Type B pancreatic cell (in vitro differentiated cells): ENCODE measurements around the gene IGF1R. TPM values are rescaled to one million over a fixed set of nuclear protein-coding genes. Genes with fewer than 3 reads are reported as not detected.
A peak's percentile ranks its signal among the peaks of the same experiment; 100 is the strongest.

Source experiments
- DNase-seq: peaks from one replicate; pipeline ENCODE4 v3.0.0; 2021; ENCODE audit warnings: mixed read lengths; ENCODE audit not compliant: unreplicated experiment; ENCODE audit errors: extremely low spot score
- H3K27ac Mint-ChIP-seq: 2 replicates; pipeline ENCODE4 v1.8.0; 2021; ENCODE audit warnings: mild to moderate bottlenecking, mixed read lengths
- H3K27me3 Mint-ChIP-seq: 2 replicates; pipeline ENCODE4 v1.8.0; 2021; ENCODE audit warnings: mixed read lengths
- H3K36me3 Mint-ChIP-seq: 2 replicates; pipeline ENCODE4 v1.8.0; 2021; ENCODE audit warnings: mixed read lengths
- H3K4me1 Mint-ChIP-seq: one replicate; pipeline ENCODE4 v1.8.0; 2021; ENCODE audit warnings: mixed read lengths; ENCODE audit not compliant: unreplicated experiment
- H3K4me3 Mint-ChIP-seq: 2 replicates; pipeline ENCODE4 v1.8.0; 2021; ENCODE audit warnings: mild to moderate bottlenecking, mixed read lengths
- H3K9me3 Mint-ChIP-seq: 2 replicates; pipeline ENCODE4 v1.8.0; 2021; ENCODE audit warnings: mixed read lengths
- CTCF ChIP-seq: fragments of 200-600 bp; sonication (generic); conservative IDR thresholded peaks from 2 replicates; pipeline ENCODE4 v1.5.0; 2021; ENCODE audit warnings: antibody characterized with exemption, mild to moderate bottlenecking
- long read RNA-seq: library from polyadenylated mRNA; unstranded; transcript quantifications from one replicate; pipeline ENCODE4 v2.0.0, GENCODE V29; 2020
- total RNA-seq: library from RNA; stranded (reverse); gene quantifications from 2 replicates; pipeline ENCODE4 v1.2.1, GENCODE V29; 2021; ENCODE audit warnings: low replicate concordance

The IGF1R gene
- total RNA-seq = 66.9 and 87.1 TPM in 2 replicates
- long read RNA-seq, partial matches to known transcripts = 4 of 15 reads
- long read RNA-seq, other reads (novel, unspliced or antisense) = 11 of 15 reads

DNA sequence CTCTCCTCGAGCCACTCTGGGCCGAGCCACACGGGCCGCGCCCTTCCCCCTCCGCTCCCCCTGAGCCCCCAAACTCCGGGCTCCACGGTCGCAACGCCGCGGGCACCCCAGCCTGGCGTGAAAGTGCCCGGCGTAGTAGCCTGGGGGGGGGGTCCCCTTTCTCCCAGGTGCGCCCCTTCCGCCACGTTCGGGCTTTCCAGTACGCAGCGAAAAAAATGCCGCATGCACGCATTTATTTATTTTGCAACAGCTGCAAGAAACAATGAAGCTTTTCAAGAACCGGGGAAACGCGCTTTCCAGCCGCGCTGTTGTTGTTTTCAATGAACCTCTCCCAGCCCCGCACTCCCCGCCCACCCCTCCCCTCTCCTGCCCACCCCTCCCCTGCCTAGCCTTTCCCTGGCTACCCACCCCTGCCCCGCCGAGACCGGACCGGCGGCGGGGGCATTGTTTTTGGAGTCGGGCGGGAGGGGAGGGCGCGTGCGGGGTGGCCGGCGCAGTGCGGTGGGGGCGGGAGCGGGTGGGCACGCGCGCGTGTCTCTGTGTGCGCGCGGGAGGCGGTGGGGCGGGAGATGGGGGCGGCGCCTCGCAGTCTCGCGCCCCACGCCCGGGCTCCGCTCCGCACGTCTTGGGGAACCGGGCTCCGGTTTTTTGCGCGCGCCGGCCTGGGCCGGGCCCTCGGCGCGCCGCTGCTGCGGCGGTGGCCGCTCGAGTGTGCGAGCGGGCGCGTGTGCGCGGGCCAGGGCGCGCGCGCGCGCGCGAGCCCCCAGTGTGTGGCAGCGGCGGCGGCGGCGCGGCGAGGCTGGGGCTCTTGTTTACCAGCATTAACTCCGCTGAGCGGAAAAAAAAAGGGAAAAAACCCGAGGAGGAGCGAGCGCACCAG lies at the start of gene IGF1R:
Gene IGF1R, plus strand, starts transcription at position 766 of the 880 bp plus-strand sequence. CDS start 1,043 bp downstream, outside the sequence.
- H3K4me3 Mint-ChIP-seq = peak within 1 kb of the TSS; percentile 90
- H3K9me3 Mint-ChIP-seq = no peaks in the 10 kb centered on the region
- peak; percentile 53 for TF ChIP-seq CTCF
- peak; percentile 95 for DNase-seq
- peaks cover 21% of the 10 kb centered on the region for H3K4me1 Mint-ChIP-seq
- H3K27ac Mint-ChIP-seq = peak within 1 kb of the TSS; percentile 86
- H3K27me3 Mint-ChIP-seq = peaks cover 30% of the 10 kb centered on the region
- no peaks in the 10 kb centered on the region for H3K36me3 Mint-ChIP-seq

DNA sequence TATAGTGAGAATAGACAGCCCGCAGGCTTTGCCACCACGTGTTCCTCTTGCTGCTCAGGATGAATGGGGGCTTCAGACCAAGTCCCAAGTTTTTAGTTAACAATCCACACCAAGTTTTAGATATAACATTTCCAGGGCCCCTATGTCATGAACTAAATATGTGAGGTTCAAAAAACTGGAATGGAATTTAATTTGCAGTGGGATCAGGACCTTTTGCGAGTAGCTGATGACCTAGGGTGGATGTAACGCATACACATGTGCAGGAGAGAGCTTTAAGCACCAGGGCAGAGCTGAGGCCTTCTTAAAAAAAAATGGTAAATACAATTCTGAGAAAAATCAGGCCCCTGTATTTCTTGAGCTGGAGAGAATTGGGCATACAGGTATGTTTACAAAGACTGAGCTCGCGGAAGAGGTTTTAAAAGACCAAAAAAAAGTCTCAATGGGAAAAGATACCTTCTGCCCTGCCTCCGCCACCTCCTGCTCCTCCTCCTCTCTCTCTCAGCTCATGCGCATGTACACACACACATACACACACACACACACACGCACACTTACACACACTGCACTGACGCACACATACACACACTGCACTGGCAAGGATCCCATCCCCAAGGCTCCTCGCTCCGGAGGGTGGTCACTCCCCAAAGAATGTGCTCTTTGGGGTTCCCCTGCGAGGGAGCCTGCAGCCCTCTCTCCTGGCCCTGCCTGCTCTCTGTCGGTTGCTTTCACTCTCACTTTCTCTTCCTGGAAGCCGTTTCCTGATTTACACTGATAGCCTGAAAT lies 48.2 kb upstream of the IGF1R start:
- Mint-ChIP-seq H3K36me3 (no peaks in the 10 kb centered on the region), H3K4me3 (peak overlapping the region; percentile 82), H3K27me3 (peaks cover 19% of the 10 kb centered on the region), H3K9me3 (no peaks in the 10 kb centered on the region), H3K27ac (peak overlapping the region; percentile 64), H3K4me1 (peaks cover 18% of the 10 kb centered on the region)
- DNase-seq = peak; percentile 51
- TF ChIP-seq CTCF = no peak

DNA sequence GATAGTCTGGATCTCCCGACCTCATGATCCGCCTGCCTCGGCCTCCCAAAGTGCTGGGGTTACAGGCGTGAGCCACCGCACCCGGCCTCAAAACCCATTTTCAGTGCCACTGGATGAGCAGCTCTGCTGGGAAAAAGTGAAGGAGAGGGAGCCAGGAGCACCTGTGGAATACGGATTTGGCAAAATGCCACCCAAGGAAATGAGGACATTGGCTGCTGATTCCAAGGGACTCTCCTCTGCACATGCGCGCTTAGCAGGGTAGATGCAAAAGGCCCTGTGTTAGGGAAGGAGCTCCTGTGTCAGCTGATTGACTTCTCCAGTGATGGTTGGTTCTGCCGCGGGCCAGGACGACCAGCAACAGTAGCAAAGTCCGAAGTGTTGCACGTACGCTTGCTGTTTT lies 43.4 kb upstream of the IGF1R start:
- Mint-ChIP-seq H3K4me1 (peaks cover 8% of the 10 kb centered on the region), H3K9me3 (no peaks in the 10 kb centered on the region), H3K36me3 (no peaks in the 10 kb centered on the region), H3K27ac (no peak overlapping the region), H3K4me3 (no peak overlapping the region), H3K27me3 (peaks cover 4% of the 10 kb centered on the region)
- DNase-seq = peak; percentile 39
- no peak for TF ChIP-seq CTCF

DNA sequence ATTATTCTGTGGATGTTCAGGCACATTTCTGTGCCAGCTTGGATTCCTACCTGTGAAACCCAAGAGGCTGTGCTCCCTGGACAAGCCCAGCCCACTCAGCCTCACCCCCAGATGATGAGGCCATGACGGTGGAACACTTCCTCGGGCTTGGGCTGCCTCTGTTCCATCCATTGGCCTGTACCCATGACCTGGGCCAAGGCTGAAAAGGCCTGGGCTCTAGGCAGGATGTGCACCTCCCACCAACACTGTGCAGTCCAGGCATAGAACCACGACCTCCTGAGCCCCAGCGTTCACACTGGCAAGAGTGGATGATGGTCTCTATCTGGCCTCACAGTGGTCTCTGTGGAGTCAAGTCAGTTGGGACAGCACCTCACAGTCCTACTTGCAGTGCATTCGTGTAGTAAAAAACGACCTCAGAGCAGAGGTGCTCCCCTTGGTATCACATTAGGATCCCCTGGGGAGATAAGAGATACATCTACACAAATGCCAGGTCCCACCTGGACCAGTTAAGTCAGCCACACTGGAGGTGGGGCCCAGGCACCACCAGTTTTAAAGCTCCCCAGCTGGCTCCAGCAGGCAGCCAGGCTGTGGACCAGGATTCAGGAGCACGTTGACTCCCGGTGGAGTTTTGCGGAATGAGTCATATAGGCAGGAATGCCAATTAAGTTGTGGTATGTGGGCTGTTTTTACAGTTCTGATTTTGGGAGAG lies 39.0 kb upstream of the IGF1R start:
- no peaks in the 10 kb centered on the region for H3K4me1 Mint-ChIP-seq
- H3K27me3 Mint-ChIP-seq = peaks cover 2% of the 10 kb centered on the region
- DNase-seq = peak; percentile 45
- H3K36me3 Mint-ChIP-seq = no peaks in the 10 kb centered on the region
- H3K27ac Mint-ChIP-seq = no peak overlapping the region
- no peak overlapping the region for H3K4me3 Mint-ChIP-seq
- H3K9me3 Mint-ChIP-seq = no peaks in the 10 kb centered on the region
- no peak for TF ChIP-seq CTCF

GRCh38 chr15:98610991-98611390 lies 37.3 kb upstream of the IGF1R start:
- H3K4me3 Mint-ChIP-seq = no peak overlapping the region
- TF ChIP-seq CTCF = no peak
- H3K4me1 Mint-ChIP-seq = no peaks in the 10 kb centered on the region
- DNase-seq = peak; percentile 32
- H3K27me3 Mint-ChIP-seq = no peaks in the 10 kb centered on the region
- no peak overlapping the region for H3K27ac Mint-ChIP-seq
- no peaks in the 10 kb centered on the region for H3K36me3 Mint-ChIP-seq
- no peaks in the 10 kb centered on the region for H3K9me3 Mint-ChIP-seq
